Measurements from ENCODE around the gene COPS7B.

COPS7B gene

DNA sequence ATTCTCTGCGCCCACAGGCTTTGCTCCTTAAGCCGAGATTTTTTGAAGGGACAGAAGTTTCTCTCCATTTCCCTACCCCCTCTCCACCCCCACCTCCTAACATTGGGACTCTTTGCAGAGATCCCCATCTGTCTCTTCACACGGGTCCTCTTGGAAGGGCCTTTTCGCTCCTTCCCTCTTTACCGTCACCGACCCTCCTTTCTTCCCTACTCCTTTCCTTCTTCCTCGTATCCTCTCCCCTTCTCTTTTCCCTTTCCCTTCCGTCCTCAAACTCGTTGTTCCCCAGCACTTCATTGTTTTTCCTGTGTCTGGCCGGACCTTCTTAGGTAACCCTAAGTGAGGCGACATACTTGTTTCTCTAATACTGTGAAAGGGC lies 660 bp downstream of the COPS7B start:
- DNase-seq: no peak

DNA sequence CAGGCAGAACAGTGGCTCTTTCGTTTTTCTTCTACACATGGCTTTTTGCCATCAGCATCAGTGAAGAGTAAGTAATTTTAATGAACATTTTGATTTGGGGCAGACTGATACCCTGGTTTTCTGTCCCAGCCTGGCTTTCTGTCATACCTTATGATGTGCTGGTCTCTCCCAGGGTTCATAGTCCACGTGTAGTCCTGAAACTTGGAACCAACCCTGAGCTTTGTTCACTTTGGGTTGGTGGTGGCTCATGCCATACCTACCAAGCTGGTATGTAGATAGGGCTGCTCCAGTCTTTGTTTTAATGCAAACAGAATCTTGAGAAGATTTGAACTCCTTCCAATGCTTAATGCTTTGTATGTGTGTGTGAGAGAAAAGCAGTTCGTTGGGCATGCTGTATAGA lies 4.9 kb downstream of the COPS7B start:
- no peak for DNase-seq

DNA sequence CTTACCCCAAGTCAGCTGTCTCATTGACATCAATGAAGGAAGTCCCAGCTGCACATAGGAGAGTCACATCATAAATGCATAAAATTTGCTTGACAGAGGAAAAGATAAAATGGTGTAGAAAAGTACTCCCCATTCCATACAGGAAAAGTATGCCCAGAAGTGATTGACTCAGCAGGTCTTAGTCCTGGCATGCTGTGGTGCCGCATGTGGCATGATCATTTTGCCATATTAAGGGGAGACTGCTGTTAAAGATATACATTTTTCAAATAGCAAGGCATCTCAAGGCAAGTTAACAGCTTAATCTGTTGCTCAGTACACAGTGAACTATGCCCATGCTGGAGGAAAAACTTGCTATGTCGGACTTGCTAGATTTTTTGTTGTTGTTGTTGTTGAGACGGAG lies 8.1 kb downstream of the COPS7B start:
- DNase-seq: no peak

DNA sequence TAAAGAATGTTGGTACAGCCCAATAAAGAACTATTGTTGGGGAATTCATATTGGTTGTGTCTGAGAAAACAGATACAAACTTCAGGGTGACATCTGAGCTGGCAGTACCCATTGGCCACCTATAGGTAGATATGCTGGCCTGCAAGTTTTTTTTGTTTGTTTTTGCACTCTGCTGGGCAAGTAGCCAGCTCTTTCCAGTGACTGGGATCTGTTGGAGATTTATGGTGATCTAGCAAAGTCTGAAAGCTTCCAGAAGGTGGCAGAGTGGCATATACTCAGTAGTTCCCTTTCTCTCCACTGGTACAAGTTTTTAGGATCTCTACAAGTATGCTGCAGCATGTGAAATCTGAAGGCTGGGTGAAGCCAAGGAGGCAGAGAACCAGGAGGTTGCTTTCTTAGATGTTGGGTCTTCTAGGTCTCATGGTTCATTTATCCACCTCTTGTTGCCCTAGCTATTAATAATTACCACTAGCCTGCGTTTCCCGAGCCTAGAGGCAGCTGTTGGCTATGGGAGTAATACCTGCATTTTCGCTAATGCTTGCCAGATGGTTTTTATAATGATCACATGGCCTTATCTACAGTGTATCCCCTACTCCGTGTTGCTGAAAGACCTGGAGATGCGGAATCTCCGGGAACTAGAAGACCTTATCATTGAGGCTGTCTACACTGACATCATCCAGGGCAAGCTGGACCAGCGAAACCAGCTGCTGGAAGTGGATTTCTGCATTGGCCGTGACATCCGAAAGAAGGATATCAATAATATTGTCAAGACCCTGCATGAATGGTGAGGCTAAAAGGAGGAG lies 9.5 kb downstream of the COPS7B start:
- DNase-seq: no peak

DNA sequence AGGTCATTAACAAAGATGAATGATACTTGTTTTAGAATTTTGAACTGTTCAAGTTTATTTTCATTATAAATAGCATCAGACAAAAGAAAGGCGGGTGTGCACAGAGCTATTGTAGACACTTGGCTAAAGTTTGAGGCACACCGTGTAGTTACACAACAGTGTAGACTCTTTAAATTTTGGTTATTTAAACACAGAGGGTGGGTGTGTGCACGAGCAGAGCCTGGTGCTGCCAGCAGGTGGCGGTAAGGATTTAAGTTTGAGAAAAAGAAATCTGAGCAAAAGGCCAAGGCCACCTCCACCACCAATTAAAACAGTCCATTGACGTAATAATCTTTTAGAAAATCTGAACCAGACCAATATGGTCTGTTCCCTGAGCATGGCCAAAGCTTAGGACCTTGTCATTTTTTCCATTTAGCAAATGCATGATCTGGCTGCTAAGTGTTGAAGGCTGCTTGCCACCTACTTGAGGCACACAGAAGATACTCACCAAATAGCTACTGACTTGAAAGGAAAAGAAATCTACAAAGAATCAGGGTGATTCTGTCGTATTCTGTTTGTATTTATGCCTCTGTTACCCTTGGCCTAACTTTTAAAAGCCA lies 14.3 kb downstream of the COPS7B start:
- peak; percentile 39 for DNase-seq

DNA sequence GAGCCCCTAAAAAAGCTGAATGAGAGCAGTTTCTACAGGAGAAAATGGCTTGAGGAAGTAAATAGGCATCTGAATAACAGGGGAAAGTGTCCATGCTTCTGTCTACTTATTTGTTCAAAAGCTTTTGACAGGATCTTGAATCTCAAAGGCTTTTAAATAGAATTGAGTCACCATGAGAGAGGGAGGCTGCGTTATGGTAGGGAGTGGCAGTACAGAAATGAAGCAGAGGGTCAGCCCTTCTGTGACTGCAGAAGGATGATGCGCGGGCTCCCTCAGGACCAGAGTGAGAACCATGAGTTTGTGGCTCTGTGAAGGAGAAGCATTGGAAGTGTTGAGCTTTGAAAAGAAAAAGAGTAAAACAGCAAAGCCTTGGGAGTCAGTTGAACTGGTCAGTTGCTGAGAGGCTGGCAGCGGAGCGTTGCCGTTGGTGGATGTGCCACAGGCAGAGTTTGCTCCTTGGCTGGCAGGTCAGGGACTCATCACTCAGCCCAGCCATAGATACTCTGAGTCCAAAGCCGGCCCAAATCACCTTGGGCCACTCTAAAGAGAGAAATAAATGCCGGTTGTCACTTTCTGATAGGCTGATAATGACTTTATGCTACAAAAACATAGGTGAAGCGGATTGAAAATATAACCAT lies 17.4 kb downstream of the COPS7B start:
- no peak for DNase-seq

DNA sequence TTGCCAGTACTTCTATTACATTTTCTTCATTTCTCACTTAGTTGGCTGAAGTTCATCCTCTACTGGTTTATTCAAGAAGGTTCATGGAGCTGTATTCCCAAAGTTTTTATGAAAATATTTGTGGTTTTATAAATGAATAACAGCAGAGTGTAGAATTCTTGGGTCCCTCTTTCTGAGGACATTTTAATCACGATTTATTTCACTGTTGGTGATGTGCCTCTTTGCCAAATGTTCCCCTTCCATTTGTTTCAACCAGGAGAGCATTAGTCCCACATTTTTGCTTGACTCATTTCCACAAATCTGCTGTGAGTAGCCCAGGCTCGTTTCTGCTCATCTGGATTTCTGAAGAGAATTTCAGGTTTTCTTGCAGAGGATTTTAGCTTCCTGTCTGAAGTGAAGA lies 20.8 kb downstream of the COPS7B start:
- no peak for DNase-seq

DNA sequence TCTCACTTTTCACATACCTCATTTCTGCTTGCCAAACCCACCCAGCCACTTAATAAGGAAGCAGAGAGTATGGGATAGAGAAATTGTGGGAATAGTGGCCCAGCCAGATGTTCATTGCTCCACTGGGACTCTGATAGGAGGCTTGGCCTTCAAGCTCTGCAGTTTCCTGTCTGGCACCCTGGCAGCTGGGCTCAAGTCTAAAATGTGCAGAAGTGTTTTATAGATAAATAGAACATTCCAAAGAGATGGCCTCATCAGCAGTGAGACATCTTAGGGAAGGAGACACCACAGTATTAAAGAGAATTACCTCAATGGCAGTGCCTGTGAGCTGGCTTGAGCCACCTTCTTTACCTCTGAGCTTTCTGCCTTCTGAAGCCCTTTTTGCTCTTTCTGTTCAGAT lies 24.7 kb downstream of the COPS7B start:
- DNase-seq: no peak

DNA sequence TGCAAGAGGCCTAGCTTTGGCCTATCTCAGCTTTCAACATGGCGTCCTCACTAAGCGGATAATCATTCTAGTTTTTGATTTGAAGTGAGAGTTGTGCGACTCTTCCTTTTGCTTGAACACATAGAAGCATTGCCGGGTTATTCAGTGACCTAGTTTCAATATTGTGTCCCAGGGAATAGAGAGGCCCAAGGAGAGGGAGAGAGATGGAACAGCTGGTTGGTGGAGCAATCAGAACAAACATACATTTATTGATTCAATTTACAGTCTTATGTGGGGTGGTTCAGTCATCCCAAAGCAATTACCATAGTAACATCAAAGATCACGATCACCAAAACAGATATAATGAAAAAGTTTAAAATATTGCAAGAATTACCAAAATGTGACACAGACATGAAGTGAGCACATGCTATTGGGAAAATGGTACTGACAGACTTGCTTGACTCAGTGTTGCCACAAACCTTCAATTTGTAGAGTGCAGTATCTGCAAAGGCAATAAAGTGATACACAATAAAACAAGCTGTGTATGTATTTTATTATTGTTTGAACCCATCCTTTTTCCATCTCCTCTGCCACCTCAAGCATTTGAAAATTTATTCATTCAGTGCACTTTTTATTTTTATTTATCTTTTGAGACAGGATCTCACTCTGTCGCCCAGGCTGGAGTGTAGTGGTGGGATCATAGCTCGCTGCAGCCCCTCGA lies 30.2 kb downstream of the COPS7B start:
- no peak for DNase-seq

DNA sequence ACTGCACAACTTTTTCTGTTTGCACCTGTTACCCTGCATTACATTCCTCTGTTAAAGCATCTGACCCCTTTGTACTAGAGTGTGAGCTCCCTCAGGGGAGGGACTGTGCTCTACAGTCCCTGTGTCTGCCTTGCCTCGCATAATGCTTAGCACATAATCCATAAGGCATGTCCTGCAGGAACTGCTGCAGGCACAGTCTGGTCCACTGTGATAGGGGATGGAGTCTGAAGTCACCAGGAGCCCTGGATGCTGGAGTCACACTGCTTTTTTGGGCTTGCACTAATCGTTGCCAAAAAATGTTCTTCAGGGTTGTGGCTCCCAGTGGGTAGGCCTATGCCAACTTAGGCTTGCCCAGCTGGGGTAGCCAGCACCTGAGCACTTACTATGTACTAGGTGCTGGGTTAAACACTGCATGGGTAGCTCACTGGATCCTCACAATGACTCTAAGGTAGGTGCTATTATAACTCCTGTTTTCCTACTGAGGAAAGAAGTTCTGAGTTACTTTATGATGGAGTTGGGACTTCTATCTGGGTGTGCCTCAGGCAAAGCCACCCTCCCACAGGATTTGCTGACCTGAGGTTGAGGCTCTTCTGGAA lies 33.3 kb downstream of the COPS7B start:
- no peak for DNase-seq

DNA sequence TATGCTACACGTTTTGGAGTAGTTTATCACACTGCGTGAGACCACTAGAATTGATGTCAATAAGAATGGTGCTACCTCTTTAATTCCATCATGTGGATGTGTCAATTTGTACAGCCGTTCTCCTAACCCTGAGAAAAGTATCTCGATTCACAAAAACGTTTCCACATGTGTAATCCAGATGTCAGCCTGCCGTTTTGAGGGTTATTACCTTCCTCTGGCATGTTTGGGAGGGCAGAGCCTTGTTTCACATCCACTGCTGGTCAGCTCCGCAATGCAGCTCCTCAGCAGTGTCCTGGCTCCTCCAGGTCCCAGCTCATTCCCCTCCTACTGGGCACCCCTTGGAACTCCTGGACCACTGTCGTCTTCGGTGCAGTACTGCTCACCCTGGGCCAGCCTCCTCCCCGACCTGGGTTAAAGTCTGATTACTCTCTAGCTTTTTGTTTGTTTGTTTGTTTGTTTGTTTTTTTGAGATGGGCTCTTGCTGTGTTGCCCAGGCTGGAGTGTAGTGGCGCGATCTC lies 34.6 kb downstream of the COPS7B start:
- no peak for DNase-seq

DNA sequence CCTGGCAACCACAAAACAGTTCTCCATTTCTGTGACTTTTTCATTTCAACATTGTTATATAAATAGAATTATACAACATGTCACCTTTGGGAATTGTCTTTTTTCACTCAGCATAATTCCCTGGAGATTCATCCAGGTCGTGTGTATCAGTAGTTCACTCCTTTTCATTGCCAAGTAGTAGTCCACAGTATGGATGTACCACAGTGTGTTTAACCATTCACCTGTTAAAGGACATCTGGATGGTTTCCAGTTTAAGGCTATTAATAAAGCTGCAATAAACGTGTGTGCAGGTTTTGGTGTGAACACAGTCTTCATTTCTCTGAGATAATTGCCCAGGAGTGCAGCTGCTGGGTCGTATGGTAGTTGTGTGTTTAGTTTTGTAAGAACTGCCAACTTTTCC lies 35.7 kb downstream of the COPS7B start:
- no peak for DNase-seq

DNA sequence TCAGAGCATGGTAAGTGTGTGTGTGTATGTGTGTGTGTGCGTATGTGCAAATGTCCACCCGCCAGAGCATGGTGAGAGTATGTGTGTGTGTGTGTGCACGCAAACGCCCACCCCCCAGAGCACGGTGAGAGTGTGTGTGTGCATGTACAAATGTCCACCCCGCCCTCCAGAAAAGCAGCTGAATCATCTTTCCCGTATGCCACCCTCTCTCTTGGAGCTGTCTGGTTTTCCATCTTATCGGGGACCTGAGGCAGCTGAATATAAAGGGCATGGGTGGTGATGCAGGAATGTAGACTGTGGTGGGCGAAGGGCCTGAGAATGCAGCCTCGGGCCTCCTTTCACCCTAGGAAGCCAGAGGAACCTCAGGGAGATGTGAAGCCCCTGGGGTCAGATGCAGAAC lies 66.9 kb downstream of the COPS7B start:
- DNase-seq: no peak

DNA sequence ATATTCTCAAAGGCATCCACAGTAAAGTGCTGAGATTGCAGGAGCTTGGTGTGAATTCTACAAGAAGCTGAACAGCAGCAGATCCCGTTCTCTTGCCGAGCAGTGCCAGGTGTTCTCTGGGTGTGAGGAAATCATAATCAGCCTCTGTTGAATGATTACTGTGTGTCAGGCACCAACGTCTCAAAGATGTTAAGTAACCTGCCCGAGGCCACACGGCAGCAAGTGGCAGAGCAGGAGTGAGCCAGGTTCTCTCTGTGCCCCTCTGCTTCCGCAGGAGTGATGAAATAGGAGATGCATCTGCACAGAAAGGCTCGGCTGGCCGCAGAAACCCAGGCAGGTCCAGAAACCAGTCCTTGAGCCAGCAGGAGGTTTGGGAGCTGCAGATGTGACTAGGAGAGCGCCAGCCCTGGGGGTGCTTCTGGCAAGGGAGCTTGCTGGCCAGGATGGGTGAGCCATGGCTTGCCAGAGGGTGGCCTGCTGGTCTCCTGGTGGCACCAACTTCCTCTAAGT lies 68.4 kb downstream of the COPS7B start:
- no peak for DNase-seq

DNA sequence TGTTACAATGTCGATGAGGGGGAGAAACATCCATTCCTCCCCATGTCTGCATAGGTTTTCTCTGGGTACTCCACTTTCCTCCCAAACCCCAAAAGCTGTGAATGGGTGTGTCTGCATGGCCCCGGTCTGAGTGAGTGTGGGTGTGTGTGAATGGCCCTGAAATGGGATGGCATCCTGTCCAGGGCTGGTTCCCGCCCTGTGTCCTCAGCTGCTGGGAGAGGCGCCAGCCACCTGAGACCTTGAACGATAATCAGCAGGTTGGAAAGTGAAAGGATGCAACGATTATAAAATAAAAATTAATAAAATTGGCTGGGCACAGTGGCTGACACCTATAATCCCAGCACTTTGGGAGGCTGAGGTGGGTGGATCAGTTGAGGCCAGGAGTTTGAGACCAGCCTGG lies 70.7 kb downstream of the COPS7B start:
- no peak for DNase-seq

Data from activated CD4-positive, alpha-beta T cell treated with anti-CD3 and anti-CD28 coated beads, Interleukin-2, amount 50 U/mL, for 1 hour (primary cell).